RWPE2 (cell line): ENCODE data around the gene HOXD8.

Source experiments
- ATAC-seq: fragments of 200-7000 bp; cut with Tn5 transposase; 3 replicates; pipeline ENCODE4 v1.9.1; 2021; ENCODE audit warnings: low read depth
- DNase-seq: peaks from one replicate; pipeline ENCODE4 v3.0.0-alpha.2; 2020; ENCODE audit warnings: low spot score
- H3K27ac ChIP-seq: fragments of 450-650 bp; 2 replicates; pipeline ENCODE4 v1.5.1; 2017; ENCODE audit warnings: mild to moderate bottlenecking; ENCODE audit not compliant: poor library complexity, severe bottlenecking
- H3K27me3 ChIP-seq: fragments of 250-450 bp; sonication (Bioruptor Pico); 2 replicates; pipeline ENCODE4 v1.5.1; 2021; ENCODE audit warnings: mild to moderate bottlenecking, moderate library complexity; ENCODE audit not compliant: insufficient read depth, poor library complexity, severe bottlenecking
- H3K36me3 ChIP-seq: fragments of 250-450 bp; sonication (Bioruptor Pico); 2 replicates; pipeline ENCODE4 v1.5.1; 2020; ENCODE audit warnings: low read depth, mild to moderate bottlenecking, moderate library complexity
- H3K4me1 ChIP-seq: fragments of 250-450 bp; sonication (Bioruptor Pico); 2 replicates; pipeline ENCODE4 v1.5.1; 2021; ENCODE audit warnings: mild to moderate bottlenecking, moderate library complexity; ENCODE audit not compliant: insufficient read depth, poor library complexity, severe bottlenecking
- H3K4me3 ChIP-seq: fragments of 250-450 bp; sonication (Bioruptor Pico); 2 replicates; pipeline ENCODE4 v1.5.1; 2021; ENCODE audit warnings: mild to moderate bottlenecking, moderate library complexity; ENCODE audit not compliant: severe bottlenecking
- H3K9me3 ChIP-seq: fragments of 250-450 bp; sonication (Bioruptor Pico); 2 replicates; pipeline ENCODE4 v1.5.1; 2021; ENCODE audit warnings: mild to moderate bottlenecking, moderate library complexity; ENCODE audit not compliant: severe bottlenecking
- TF ChIP-seq, protein P1 (sequence below): fragments of 450-650 bp; IDR thresholded peaks from one replicate; pipeline ENCODE4 v1.5.1; 2017; ENCODE audit warnings: mild to moderate bottlenecking, moderate library complexity; ENCODE audit not compliant: poor library complexity, severe bottlenecking

HOXD8 gene

GRCh38 chr2:176103742-176104315 lies 25.7 kb upstream of the HOXD8 start:
- Histone ChIP-seq H3K9me3 (no peaks in the 10 kb centered on the region), H3K27me3 (no peaks in the 10 kb centered on the region), H3K27ac (peak overlapping the region; percentile 95), H3K4me1 (no peaks in the 10 kb centered on the region), H3K36me3 (no peaks in the 10 kb centered on the region), H3K4me3 (peak overlapping the region; percentile 56)
- TF ChIP-seq, protein P1, sequence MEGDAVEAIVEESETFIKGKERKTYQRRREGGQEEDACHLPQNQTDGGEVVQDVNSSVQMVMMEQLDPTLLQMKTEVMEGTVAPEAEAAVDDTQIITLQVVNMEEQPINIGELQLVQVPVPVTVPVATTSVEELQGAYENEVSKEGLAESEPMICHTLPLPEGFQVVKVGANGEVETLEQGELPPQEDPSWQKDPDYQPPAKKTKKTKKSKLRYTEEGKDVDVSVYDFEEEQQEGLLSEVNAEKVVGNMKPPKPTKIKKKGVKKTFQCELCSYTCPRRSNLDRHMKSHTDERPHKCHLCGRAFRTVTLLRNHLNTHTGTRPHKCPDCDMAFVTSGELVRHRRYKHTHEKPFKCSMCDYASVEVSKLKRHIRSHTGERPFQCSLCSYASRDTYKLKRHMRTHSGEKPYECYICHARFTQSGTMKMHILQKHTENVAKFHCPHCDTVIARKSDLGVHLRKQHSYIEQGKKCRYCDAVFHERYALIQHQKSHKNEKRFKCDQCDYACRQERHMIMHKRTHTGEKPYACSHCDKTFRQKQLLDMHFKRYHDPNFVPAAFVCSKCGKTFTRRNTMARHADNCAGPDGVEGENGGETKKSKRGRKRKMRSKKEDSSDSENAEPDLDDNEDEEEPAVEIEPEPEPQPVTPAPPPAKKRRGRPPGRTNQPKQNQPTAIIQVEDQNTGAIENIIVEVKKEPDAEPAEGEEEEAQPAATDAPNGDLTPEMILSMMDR = no peak
- DNase-seq (no peak), ATAC-seq (no peak)

GRCh38 chr2:176104316-176105077 lies 25.0 kb upstream of the HOXD8 start:
- Histone ChIP-seq H3K9me3 (no peaks in the 10 kb centered on the region), H3K4me3 (peak overlapping the region; percentile 56), H3K4me1 (no peaks in the 10 kb centered on the region), H3K27me3 (no peaks in the 10 kb centered on the region), H3K36me3 (peaks cover 6% of the 10 kb centered on the region), H3K27ac (peak overlapping the region; percentile 95)
- ATAC-seq (peak; percentile 33), DNase-seq (no peak)
- TF ChIP-seq, protein P1 = peak; percentile 19

- peaks cover 13% of the 10 kb centered on the region for H3K36me3 ChIP-seq
- TF ChIP-seq, protein P1 = no peak
- peak overlapping the region; percentile 95 for H3K27ac ChIP-seq
- no peaks in the 10 kb centered on the region for H3K27me3 ChIP-seq
- ATAC-seq (peak; percentile 14), DNase-seq (no peak)
- no peaks in the 10 kb centered on the region for H3K4me1 ChIP-seq
- peak overlapping the region; percentile 56 for H3K4me3 ChIP-seq
- no peaks in the 10 kb centered on the region for H3K9me3 ChIP-seq
Measured at GRCh38 chr2:176105078-176105729, 24.3 kb upstream of the HOXD8 start.

DNA sequence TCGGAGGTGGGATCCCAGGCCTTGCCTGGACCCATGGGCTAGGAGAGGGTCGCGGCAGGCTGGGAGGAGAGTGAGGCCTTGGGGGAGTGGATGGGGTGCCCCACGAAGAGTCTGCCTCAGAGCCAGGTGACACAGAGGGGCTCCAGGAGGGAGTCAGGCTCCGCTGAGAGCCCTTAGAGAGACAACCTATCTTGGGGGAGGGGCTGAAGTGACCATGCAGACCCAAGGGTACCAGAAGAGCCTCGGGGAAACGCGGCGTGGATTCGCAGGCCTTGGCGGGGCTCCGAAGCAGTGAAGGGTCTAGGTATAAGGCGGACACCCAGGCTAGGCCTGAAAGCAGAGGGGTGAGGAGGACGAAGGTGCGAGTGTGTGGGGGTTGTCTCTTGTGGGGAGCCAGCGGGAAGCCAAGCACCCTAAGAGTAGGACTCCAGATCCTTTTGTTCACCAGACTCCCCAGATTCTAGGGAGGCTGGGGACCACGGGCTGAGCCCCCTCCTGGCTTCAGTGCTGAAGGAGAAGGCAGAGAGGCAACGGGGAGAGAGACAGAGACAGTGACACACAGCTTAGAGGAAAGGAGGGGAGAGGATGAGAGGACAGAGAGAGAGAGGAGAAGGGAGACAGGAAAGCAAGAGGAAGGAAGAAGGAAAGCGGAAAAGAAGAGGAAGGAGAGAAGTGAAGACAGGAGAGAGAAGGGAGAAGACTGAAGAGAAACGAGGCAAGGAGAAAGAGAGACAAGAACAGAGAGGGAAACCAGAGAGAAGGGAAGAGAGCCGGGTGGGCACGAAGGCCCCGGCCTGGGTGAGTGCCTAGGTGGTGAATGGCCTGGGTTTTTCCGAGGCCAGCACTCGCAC lies 23.6 kb upstream of the HOXD8 start:
- Histone ChIP-seq H3K4me3 (peak overlapping the region; percentile 56), H3K4me1 (no peaks in the 10 kb centered on the region), H3K27ac (peak overlapping the region; percentile 95), H3K36me3 (peaks cover 21% of the 10 kb centered on the region), H3K9me3 (no peaks in the 10 kb centered on the region), H3K27me3 (no peaks in the 10 kb centered on the region)
- ATAC-seq = no peak; the same call in 2 of the 3 replicates
- no peak for DNase-seq
- TF ChIP-seq, protein P1 = no peak
